Vagina (tissue), 2 donors: ENCODE results near the gene SERPINI1.

Experiments used
- POLR2A ChIP-seq, 2 donors: fragments of 450-650 bp; IDR thresholded peaks; one replicate each; pipeline ENCODE4 v1.6.1; 2017; ENCODE audit warnings: antibody characterized with exemption in 2 of 2, mild to moderate bottlenecking in 2 of 2, moderate library complexity in 2 of 2
- POLR2AphosphoS5 ChIP-seq, 2 donors: sonication (generic); formaldehyde crosslinking; IDR thresholded peaks; one replicate each; pipeline ENCODE4 v1.9.0; 2017; ENCODE audit warnings: antibody characterized with exemption in 2 of 2, mild to moderate bottlenecking in 2 of 2, low read depth in 1 of 2; ENCODE audit not compliant: insufficient read depth in 1 of 2
- TF ChIP-seq, protein P1 (sequence below), 3 experiments: fragments of 450-650 bp in 2 of 3; fragments of 200-600 bp in 1 of 3; sonication (generic) in 1 of 3; IDR thresholded peaks; one replicate each; pipeline ENCODE4 v1.5.1; 2017 to 2019; ENCODE audit warnings: antibody characterized with exemption in 3 of 3, mild to moderate bottlenecking in 2 of 3, moderate library complexity in 2 of 3

DNA sequence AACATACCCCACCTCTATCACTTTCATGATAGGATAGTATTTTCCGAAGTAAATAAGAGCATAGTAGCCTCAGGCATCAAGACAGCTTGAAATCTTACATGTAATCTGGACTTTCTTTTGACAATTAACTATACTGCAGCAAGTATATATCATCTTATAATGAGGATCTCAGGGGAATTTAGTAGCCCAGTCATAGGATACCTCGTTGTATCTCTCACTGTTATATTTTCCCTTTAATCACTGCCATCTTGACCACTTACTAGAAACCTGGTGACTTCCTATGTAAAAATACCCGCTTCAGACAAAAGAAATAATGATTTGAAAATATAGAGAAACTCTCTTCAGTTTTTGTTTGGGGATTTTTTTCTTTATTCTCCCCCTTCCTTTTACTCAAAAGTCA, 88.2 kb downstream of the SERPINI1 start:
- TF ChIP-seq POLR2A (IDR thresholded peaks at IDR 0.05) (no peak), POLR2AphosphoS5 (IDR thresholded peaks at IDR 0.05; ENCODE audit: insufficient read depth in 1 of 2, low read depth in 1 of 2) (no peak)
- TF ChIP-seq, protein P1, sequence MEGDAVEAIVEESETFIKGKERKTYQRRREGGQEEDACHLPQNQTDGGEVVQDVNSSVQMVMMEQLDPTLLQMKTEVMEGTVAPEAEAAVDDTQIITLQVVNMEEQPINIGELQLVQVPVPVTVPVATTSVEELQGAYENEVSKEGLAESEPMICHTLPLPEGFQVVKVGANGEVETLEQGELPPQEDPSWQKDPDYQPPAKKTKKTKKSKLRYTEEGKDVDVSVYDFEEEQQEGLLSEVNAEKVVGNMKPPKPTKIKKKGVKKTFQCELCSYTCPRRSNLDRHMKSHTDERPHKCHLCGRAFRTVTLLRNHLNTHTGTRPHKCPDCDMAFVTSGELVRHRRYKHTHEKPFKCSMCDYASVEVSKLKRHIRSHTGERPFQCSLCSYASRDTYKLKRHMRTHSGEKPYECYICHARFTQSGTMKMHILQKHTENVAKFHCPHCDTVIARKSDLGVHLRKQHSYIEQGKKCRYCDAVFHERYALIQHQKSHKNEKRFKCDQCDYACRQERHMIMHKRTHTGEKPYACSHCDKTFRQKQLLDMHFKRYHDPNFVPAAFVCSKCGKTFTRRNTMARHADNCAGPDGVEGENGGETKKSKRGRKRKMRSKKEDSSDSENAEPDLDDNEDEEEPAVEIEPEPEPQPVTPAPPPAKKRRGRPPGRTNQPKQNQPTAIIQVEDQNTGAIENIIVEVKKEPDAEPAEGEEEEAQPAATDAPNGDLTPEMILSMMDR (IDR thresholded peaks at IDR 0.05), result no peak
